NOMO-1 (cell line): Measurements from ENCODE around the gene ZBTB20.

Source experiments
- DNase-seq, 2 experiments: peaks; one replicate each; lab custom pipeline; 2025; ENCODE audit not compliant: unreplicated experiment in 2 of 2; lab: John Stamatoyannopoulos, UW

ZBTB20 gene

DNA sequence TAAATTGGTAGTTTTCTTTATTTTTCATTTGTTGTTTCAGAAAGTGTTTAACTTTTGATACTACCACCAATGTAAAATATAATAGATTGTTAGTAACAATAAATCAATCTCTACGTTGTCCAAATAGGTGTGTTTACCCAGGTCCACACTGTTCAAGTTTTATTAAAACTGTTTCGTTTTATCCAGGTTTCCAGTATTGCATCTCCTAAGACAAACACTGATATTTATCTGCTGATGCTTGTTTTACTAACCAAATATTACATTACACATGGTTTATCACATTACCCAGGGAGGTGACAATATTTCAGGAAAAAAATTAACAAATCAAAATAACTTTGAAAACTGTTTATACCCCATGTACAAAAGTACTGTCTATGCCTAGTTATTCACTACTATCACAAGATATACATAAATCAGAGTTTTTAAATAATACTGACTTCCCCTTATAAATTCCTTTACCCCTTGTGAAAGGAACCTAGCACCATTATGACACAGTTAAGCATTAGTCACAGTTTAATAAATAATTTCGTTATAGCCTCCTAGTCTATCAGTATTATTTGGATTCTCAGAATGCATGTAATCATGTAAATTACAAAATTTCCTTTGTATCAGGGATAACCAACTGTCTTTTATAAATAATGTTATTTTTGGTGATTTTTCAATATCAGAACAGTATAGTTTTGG lies 205.3 kb downstream of the ZBTB20 start:
- DNase-seq = no peak

DNA sequence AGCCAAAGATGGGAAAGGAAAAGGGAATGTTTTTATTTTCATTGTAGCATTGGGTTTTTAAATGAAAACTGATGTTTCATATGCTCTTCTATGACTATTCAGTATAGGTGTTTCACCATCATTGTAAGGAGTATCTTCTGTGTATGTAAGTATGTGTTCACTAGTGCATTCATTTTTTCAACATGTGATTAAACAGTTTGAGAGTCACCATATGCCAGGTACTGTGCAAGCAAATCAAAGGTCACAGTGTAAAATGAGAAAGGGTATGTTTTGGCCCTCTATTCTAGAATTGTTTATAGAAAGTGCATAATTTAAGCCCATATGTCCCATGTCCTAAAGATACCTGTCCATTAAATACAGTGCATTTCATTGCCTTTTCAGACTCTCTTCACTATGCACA lies 207.2 kb downstream of the ZBTB20 start:
- no peak for DNase-seq

GRCh38 chr3:114933407-114933806 lies 213.7 kb downstream of the ZBTB20 start:
- DNase-seq = no peak

DNA sequence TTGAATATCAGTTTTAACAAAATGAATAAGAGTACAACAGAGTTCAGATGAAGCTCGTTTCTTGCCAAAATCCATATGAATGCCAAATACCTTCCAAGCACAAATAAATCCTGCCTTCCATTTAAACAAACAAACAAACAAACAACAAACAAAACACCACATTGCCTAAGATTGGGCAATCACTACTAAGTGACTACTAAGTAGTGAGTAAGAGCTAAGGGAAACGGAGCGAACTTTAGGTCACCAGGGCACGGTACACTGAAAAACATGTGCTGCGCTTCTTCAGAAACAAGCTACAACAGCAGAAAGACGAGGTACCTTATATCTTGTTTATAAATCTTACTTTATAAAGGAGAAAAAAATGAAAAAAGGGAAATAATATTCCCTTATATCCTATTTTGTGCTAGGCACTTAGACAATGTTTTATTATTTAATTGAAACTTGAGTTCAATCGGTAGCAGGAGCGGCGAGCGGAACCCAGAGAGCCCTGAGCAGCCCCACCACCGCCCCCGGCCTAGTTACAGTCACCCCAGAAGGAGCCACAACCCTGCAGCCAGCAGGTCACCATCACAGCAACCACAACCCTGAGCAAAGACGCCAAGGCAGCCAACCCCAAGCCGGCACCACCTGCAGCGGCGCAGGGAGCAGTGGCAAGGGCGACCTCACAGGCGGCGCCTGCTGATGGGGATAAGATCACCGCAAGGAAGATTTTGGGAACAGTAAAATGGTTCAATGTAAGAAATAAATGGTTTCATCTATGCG lies 216.9 kb downstream of the ZBTB20 start:
- DNase-seq = no peak

- DNase-seq = no peak
Observed at GRCh38 chr3:114928989-114929640, 218.0 kb downstream of the ZBTB20 start.

DNA sequence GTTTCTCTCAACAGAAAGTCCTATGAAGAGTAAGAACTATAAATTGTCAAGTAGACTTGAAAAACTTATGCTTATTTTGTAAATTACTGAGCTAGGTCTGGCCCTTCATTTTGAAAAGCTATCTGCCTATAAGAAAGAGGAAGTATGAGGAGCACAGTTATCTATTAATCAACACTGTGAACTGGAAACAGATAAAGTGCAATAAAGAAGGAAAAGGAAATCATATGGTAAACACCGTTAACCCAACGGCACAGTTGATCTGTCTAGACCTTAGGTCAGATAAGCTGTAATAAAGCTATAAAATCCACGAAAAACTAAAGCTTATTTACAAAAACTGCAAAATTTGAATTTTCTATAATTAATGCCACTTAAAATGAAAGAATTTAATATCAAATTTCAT lies 242.5 kb downstream of the ZBTB20 start:
- peak in 1 of 2 experiments; percentile 31 for DNase-seq

- DNase-seq = no peak
Observed at GRCh38 chr3:114903213-114903612, 243.9 kb downstream of the ZBTB20 start.

- no peak for DNase-seq
Observed at GRCh38 chr3:114902691-114903101, 244.4 kb downstream of the ZBTB20 start.

DNA sequence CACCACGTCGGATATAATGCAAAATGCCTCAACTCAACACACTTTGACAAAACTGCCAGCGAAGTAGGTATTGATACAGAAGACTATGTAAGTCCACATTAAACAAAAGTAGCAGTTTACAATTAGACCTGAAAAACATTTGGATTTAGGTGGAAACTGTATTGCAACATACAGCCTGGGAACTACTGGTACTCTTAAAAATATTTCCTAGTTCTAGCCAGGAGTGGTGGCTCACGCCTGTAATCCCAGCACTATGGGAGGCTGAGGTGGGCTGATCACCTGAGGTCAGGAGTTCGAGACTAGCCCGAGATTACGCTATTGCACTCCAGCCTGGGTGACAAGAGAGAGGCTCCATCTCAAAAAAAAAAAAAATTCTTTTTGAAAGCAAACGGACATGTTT lies 246.2 kb downstream of the ZBTB20 start:
- no peak for DNase-seq

- no peak for DNase-seq
Observed at GRCh38 chr3:114899186-114899931, 247.7 kb downstream of the ZBTB20 start.

DNA sequence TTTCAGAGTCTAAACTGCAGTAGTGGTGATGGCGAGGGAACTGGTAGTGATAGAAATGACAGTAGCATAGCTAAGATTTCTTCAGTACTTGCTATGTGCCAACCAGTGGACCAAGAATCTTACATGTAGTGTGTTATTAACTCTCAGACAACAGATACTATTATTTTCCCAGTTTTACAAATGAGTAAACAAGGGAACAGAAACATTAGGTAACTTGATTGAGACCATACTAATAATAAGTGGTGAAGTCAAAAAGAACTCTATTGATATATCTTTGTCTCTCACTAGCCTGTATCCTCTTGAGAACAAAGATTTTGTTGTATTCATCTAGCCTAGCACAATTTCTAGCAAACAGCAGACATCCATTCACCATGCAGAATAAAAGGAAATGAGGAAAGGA lies 250.1 kb downstream of the ZBTB20 start:
- no peak for DNase-seq

- DNase-seq = no peak
Observed at GRCh38 chr3:114893361-114893760, 253.7 kb downstream of the ZBTB20 start.

DNA sequence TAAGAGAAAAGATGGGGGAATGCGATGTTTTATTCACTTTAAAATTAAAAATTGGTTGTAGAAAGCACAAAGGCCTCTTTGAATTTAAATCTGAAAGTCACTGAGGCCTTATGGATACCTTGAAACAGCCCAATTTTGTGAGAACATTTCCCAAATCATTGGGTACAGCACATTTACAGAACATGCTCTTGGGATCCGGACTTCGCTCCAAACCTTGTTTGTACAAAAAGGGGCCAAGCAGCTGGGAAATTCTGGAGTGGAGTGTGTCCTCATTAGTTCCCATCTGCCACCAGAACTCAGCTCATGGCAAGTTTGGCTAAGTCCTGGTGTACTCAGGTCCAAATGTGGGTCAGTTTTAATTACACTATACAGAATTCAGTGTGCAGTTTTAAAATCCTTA lies 254.2 kb downstream of the ZBTB20 start:
- no peak for DNase-seq

GRCh38 chr3:114892131-114892879 lies 254.8 kb downstream of the ZBTB20 start:
- no peak for DNase-seq

- no peak for DNase-seq
Observed at GRCh38 chr3:114887806-114888205, 259.3 kb downstream of the ZBTB20 start.

- no peak for DNase-seq
Observed at GRCh38 chr3:114886905-114887304, 260.2 kb downstream of the ZBTB20 start.

GRCh38 chr3:114884213-114884923 lies 262.7 kb downstream of the ZBTB20 start:
- DNase-seq = no peak

- DNase-seq = no peak
Observed at GRCh38 chr3:114880078-114880477, 267.0 kb downstream of the ZBTB20 start.

DNA sequence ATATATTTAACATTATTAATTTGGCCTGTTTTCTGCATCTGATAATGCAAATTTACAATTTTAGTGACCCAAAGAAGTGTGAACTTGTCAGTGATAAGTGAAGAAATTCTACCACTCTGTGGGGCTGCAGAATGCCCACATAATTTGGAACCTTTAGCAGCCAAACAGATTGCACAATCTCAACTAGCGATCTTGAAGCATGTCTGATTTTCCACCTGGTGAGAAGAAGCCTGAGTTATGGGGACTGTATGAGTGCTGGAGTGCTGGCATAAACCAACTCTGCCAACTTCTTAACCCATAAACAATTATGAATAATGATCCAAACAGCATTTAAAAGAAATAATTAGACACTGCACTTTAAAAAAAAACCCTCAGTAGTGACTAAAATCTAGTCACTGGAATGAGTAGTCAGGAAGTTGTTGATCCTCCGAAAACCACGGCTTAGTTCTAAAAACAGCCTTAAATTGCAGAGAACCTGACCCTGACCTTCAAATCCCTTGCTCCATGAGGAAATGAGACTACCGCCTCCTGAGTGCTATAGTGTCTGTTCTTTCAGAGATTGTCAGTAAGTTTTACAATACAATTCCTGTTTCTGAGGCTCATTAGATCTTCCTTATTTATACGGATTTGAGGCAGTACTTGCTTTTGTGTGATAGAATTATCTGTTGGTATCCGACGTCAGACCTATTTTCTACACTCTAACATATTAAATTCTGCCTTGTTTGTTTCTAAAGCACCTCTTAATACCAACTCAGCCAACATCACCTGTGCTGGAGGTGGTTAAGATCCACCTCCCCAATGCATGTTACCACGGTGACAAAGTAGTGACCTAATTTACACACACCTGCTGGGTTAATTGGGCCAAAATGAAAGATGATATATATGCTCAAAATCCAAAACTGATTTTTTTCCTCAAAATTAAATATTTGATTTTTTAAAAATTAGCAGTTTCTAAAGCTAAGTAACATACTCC lies 267.7 kb downstream of the ZBTB20 start:
- peak; percentile 25 to 64 for DNase-seq
